WTC11 (cell line): ENCODE results near the gene GABRB3.

Experiments
- TF ChIP-seq, protein P1 (sequence below): fragments of 200-600 bp; IDR thresholded peaks from 2 replicates; pipeline ENCODE4 v1.8.0; 2022; ENCODE audit warnings: antibody characterized with exemption
- TF ChIP-seq, protein P2 (sequence below): sonication (generic); formaldehyde crosslinking; IDR thresholded peaks from 2 replicates; pipeline ENCODE4 v1.8.0; 2023; ENCODE audit warnings: mild to moderate bottlenecking, missing genetic modification reagents

DNA sequence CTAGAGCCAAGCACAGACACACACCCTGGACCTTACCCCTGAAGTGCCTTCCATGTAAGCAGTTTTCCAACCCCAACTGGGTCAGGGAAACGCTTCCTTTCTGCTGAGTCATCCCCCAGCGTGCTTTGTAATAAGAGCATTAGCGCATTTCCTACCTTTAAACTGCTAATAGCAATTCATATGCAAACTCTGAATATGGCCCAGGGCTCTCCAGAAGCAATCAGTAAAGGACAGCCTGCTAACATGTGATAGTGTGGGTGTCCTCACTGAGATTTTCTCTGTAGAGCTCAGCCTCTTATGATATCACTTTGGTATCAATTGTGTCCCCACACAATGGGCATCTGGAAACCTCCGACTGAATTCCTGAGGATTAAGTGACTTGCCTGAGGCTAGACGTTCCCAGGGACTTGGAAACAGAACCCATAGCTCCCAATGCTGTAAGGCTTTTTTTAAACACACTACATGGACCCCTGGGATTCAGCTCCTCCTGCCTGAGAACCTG, 5.6 kb downstream of the GABRB3 start:
- TF ChIP-seq, protein P1, sequence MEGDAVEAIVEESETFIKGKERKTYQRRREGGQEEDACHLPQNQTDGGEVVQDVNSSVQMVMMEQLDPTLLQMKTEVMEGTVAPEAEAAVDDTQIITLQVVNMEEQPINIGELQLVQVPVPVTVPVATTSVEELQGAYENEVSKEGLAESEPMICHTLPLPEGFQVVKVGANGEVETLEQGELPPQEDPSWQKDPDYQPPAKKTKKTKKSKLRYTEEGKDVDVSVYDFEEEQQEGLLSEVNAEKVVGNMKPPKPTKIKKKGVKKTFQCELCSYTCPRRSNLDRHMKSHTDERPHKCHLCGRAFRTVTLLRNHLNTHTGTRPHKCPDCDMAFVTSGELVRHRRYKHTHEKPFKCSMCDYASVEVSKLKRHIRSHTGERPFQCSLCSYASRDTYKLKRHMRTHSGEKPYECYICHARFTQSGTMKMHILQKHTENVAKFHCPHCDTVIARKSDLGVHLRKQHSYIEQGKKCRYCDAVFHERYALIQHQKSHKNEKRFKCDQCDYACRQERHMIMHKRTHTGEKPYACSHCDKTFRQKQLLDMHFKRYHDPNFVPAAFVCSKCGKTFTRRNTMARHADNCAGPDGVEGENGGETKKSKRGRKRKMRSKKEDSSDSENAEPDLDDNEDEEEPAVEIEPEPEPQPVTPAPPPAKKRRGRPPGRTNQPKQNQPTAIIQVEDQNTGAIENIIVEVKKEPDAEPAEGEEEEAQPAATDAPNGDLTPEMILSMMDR = no peak
- TF ChIP-seq, protein P2, sequence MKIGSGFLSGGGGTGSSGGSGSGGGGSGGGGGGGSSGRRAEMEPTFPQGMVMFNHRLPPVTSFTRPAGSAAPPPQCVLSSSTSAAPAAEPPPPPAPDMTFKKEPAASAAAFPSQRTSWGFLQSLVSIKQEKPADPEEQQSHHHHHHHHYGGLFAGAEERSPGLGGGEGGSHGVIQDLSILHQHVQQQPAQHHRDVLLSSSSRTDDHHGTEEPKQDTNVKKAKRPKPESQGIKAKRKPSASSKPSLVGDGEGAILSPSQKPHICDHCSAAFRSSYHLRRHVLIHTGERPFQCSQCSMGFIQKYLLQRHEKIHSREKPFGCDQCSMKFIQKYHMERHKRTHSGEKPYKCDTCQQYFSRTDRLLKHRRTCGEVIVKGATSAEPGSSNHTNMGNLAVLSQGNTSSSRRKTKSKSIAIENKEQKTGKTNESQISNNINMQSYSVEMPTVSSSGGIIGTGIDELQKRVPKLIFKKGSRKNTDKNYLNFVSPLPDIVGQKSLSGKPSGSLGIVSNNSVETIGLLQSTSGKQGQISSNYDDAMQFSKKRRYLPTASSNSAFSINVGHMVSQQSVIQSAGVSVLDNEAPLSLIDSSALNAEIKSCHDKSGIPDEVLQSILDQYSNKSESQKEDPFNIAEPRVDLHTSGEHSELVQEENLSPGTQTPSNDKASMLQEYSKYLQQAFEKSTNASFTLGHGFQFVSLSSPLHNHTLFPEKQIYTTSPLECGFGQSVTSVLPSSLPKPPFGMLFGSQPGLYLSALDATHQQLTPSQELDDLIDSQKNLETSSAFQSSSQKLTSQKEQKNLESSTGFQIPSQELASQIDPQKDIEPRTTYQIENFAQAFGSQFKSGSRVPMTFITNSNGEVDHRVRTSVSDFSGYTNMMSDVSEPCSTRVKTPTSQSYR (CRISPR knock-in tag) = no peak
